Measurements from ENCODE around the gene BTD. TPM values are rescaled to one million over a fixed set of nuclear protein-coding genes. Genes with fewer than 3 reads are reported as not detected.

BTD gene
- polyA plus RNA-seq, 1 donor (not counting 4 experiments of a cell fraction or from before 2014, with no cell fraction given), result 12.0 TPM

DNA sequence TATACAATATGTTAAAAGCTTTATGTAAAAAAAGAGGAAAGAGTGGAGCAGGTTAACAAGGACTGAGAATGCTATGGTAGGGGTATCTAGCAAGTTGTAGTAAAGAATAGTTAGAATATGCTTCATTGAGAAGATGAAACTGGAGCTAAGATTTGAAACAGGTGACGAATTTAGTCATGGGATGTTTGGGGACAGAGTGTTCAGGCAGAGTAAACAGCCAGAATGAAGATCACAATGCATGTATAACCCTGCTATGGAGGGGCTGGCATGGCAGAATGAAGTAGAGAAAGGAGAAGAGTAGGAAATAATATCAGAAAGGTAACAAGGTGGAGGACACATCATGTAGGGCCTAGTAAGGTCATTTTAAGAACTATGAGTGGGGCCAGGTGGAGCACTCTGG, 72.0 kb downstream of the BTD start:
- DNase-seq (ENCODE audit: low read depth, low spot score), result no peak
- Histone ChIP-seq H3K27ac (ENCODE audit: control insufficient read depth, insufficient read depth, low read length) (no peak overlapping the region), H4K20me1 (ENCODE audit: control insufficient read depth, extremely low read depth, insufficient read depth, low read length) (no peaks in the 10 kb centered on the region), H3K27me3 (ENCODE audit: control insufficient read depth, extremely low read depth, insufficient read depth, low read length) (no peaks in the 10 kb centered on the region), H3K4me1 (ENCODE audit: control insufficient read depth, extremely low read depth, insufficient read depth, low read length) (no peaks in the 10 kb centered on the region), H3K36me3 (ENCODE audit: control insufficient read depth in 2 of 2, extremely low read depth in 1 of 2, insufficient read depth in 2 of 2, low read length in 2 of 2) (peaks cover 6 to 26% of the 10 kb centered on the region in 2 experiments), H3K79me2 (ENCODE audit: control insufficient read depth, insufficient read depth, low read length) (no peaks in the 10 kb centered on the region), H3K9me3 (ENCODE audit: control insufficient read depth, low read depth, low read length) (no peaks in the 10 kb centered on the region), H3K4me3 (ENCODE audit: control insufficient read depth in 2 of 3, extremely low read depth in 1 of 3, insufficient read depth in 2 of 3, low read depth in 1 of 3, low read length in 3 of 3) (no peak overlapping the region), H3K9ac (ENCODE audit: control insufficient read depth, extremely low read depth, insufficient read depth, low read length) (no peak overlapping the region), H2AFZ (ENCODE audit: control insufficient read depth, low read length) (no peak overlapping the region), H3K4me2 (ENCODE audit: control insufficient read depth, extremely low read depth, insufficient read depth, low read depth, low read length) (no peak overlapping the region), H3K9me1 (ENCODE audit: control insufficient read depth, extremely low read depth, insufficient read depth, low read length) (no peaks in the 10 kb centered on the region)
- TF ChIP-seq, protein P1, sequence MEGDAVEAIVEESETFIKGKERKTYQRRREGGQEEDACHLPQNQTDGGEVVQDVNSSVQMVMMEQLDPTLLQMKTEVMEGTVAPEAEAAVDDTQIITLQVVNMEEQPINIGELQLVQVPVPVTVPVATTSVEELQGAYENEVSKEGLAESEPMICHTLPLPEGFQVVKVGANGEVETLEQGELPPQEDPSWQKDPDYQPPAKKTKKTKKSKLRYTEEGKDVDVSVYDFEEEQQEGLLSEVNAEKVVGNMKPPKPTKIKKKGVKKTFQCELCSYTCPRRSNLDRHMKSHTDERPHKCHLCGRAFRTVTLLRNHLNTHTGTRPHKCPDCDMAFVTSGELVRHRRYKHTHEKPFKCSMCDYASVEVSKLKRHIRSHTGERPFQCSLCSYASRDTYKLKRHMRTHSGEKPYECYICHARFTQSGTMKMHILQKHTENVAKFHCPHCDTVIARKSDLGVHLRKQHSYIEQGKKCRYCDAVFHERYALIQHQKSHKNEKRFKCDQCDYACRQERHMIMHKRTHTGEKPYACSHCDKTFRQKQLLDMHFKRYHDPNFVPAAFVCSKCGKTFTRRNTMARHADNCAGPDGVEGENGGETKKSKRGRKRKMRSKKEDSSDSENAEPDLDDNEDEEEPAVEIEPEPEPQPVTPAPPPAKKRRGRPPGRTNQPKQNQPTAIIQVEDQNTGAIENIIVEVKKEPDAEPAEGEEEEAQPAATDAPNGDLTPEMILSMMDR (optimal IDR thresholded peaks at IDR 0.05 in 1 of 3, IDR thresholded peaks at IDR 0.05 in 1 of 3, conservative IDR thresholded peaks at IDR 0.05 in 1 of 3; ENCODE audit: extremely low read depth in 1 of 3, insufficient read depth in 2 of 3, low read length in 3 of 3), result no peak
- no peak for TF ChIP-seq EZH2 (IDR thresholded peaks at IDR 0.05; ENCODE audit: low read length)
- dilution Hi-C loops (cut with MboI; ENCODE audit: extremely low pct_ligation_motif_present, low sequenced_read_pairs), result no loop called here
- no peak for FAIRE-seq

DNA sequence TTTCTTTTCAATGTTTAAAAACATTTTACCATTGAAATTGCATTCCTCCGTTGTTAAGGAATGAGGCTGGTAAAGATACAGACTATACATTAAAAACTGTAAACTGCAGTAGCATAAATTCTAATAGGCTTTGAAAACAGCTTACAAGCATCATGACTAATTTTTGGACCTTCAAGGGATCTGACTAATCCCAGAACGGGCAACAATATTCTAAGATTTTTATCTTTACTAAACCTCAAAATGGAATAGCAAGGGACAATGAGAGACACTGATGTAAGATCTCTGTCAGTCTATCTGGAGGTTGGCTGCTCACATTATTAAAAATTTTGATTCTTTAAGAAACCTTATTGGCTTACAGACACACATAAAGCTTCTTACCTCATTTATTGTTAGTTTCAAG, 74.7 kb downstream of the BTD start:
- Histone ChIP-seq H3K36me3 (ENCODE audit: control insufficient read depth in 2 of 2, extremely low read depth in 1 of 2, insufficient read depth in 2 of 2, low read length in 2 of 2) (peaks cover 9 to 16% of the 10 kb centered on the region in 2 experiments), H3K4me3 (ENCODE audit: control insufficient read depth in 2 of 3, extremely low read depth in 1 of 3, insufficient read depth in 2 of 3, low read depth in 1 of 3, low read length in 3 of 3) (no peak overlapping the region), H3K9me3 (ENCODE audit: control insufficient read depth, low read depth, low read length) (no peaks in the 10 kb centered on the region), H3K4me2 (ENCODE audit: control insufficient read depth, extremely low read depth, insufficient read depth, low read depth, low read length) (no peak overlapping the region), H3K4me1 (ENCODE audit: control insufficient read depth, extremely low read depth, insufficient read depth, low read length) (no peaks in the 10 kb centered on the region), H4K20me1 (ENCODE audit: control insufficient read depth, extremely low read depth, insufficient read depth, low read length) (no peaks in the 10 kb centered on the region), H2AFZ (ENCODE audit: control insufficient read depth, low read length) (no peak overlapping the region), H3K9ac (ENCODE audit: control insufficient read depth, extremely low read depth, insufficient read depth, low read length) (no peak overlapping the region), H3K27me3 (ENCODE audit: control insufficient read depth, extremely low read depth, insufficient read depth, low read length) (no peaks in the 10 kb centered on the region), H3K9me1 (ENCODE audit: control insufficient read depth, extremely low read depth, insufficient read depth, low read length) (no peaks in the 10 kb centered on the region), H3K79me2 (ENCODE audit: control insufficient read depth, insufficient read depth, low read length) (no peaks in the 10 kb centered on the region), H3K27ac (ENCODE audit: control insufficient read depth, insufficient read depth, low read length) (no peak overlapping the region)
- no peak for TF ChIP-seq EZH2 (IDR thresholded peaks at IDR 0.05; ENCODE audit: low read length)
- TF ChIP-seq, protein P1 (optimal IDR thresholded peaks at IDR 0.05 in 1 of 3, IDR thresholded peaks at IDR 0.05 in 1 of 3, conservative IDR thresholded peaks at IDR 0.05 in 1 of 3; ENCODE audit: extremely low read depth in 1 of 3, insufficient read depth in 2 of 3, low read length in 3 of 3), result no peak
- no peak for FAIRE-seq
- no peak for DNase-seq (ENCODE audit: low read depth, low spot score)
- dilution Hi-C loops (cut with MboI; ENCODE audit: extremely low pct_ligation_motif_present, low sequenced_read_pairs), result no loop called here
